Duodenal mucosa (tissue), 2 donors: ENCODE measurements around the gene GPX4.

ENCODE experiments used
- H3K27ac ChIP-seq: one replicate; pipeline ENCODE4 v1.7.0; 2013; ENCODE audit warnings: low read depth, low read length
- H3K27me3 ChIP-seq, 2 donors: one replicate each; pipeline ENCODE4 v1.7.0; 2013; ENCODE audit warnings: low read length in 2 of 2, control low read depth in 1 of 2; ENCODE audit not compliant: insufficient read depth in 2 of 2, control insufficient read depth in 1 of 2
- H3K36me3 ChIP-seq, 2 donors: one replicate each; pipeline ENCODE4 v1.7.0; 2013; ENCODE audit warnings: low read length in 2 of 2, control low read depth in 1 of 2; ENCODE audit not compliant: insufficient read depth in 2 of 2, control insufficient read depth in 1 of 2
- H3K4me1 ChIP-seq, 2 donors: one replicate each; pipeline ENCODE4 v1.7.0; 2013; ENCODE audit warnings: low read length in 2 of 2, control low read depth in 1 of 2; ENCODE audit not compliant: insufficient read depth in 2 of 2, control insufficient read depth in 1 of 2
- H3K4me3 ChIP-seq, 2 donors: one replicate each; pipeline ENCODE4 v1.7.0; 2013; ENCODE audit warnings: low read length in 2 of 2, low read depth in 1 of 2
- H3K9ac ChIP-seq, 2 donors: one replicate each; pipeline ENCODE4 v1.7.0; 2013; ENCODE audit warnings: low read length in 2 of 2, low read depth in 1 of 2
- H3K9me3 ChIP-seq, 2 donors: one replicate each; pipeline ENCODE4 v1.7.0; 2013; ENCODE audit warnings: low read length in 2 of 2, control low read depth in 1 of 2; ENCODE audit not compliant: control insufficient read depth in 1 of 2

Gene GPX4

GRCh38 chr19:1117654-1118053 is 13.9 kb downstream of the GPX4 start:
- Histone ChIP-seq H3K4me1 (peaks cover 15% of the 10 kb centered on the region in 2 donors), H3K9me3 (no peaks in the 10 kb centered on the region), H3K36me3 (peaks cover 34 to 74% of the 10 kb centered on the region in 2 donors), H3K9ac (no peak overlapping the region), H3K27me3 (no peaks in the 10 kb centered on the region), H3K27ac (no peak overlapping the region), H3K4me3 (no peak overlapping the region)

DNA sequence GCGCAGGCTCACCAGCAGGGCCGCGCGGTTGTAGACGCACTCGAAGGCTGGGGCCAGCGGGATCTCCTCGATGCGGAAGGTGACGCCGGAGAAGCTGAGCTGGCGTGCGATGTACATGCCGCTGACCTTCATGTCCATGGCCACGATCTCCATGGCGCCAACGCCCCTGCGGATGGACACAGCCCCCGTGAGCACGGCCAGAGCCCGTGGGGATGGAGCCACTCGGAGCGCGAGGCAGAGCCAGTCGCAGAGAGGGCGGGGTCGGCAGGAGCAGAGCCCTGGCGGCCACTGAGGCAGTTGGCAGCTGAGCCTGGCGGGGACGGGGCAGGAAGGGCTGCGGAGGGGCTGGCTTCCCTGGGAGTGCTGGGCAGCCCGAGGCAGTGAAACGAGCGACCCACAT is 15.2 kb downstream of the GPX4 start:
- Histone ChIP-seq H3K9me3 (no peaks in the 10 kb centered on the region), H3K36me3 (peaks cover 35 to 83% of the 10 kb centered on the region in 2 donors), H3K27me3 (no peaks in the 10 kb centered on the region), H3K4me3 (no peak overlapping the region), H3K27ac (no peak overlapping the region), H3K9ac (no peak overlapping the region), H3K4me1 (peaks cover 1 to 3% of the 10 kb centered on the region in 2 donors)

GRCh38 chr19:1119475-1120217 is 15.9 kb downstream of the GPX4 start:
- Histone ChIP-seq H3K4me1 (no peaks in the 10 kb centered on the region), H3K27ac (no peak overlapping the region), H3K9me3 (no peaks in the 10 kb centered on the region), H3K36me3 (peaks cover 29 to 83% of the 10 kb centered on the region in 2 donors), H3K4me3 (no peak overlapping the region), H3K9ac (no peak overlapping the region), H3K27me3 (no peaks in the 10 kb centered on the region)

GRCh38 chr19:1121395-1121794 is 17.6 kb downstream of the GPX4 start:
- no peaks in the 10 kb centered on the region for H3K4me1 ChIP-seq

GRCh38 chr19:1122021-1122971 is 18.5 kb downstream of the GPX4 start:
- H3K4me3 ChIP-seq, result no peak overlapping the region
- H3K9ac ChIP-seq, result no peak overlapping the region
- no peaks in the 10 kb centered on the region for H3K27me3 ChIP-seq
- H3K27ac ChIP-seq, result no peak overlapping the region
- H3K4me1 ChIP-seq, result no peaks in the 10 kb centered on the region
- H3K9me3 ChIP-seq, result no peaks in the 10 kb centered on the region
- H3K36me3 ChIP-seq, result peaks cover 28 to 89% of the 10 kb centered on the region in 2 donors

More at GRCh38 chr19:1121395-1121794, 17.6 kb downstream of the GPX4 start:
- H3K27me3 ChIP-seq, result no peaks in the 10 kb centered on the region
- no peak overlapping the region for H3K9ac ChIP-seq
- no peak overlapping the region for H3K4me3 ChIP-seq
- peaks cover 28 to 89% of the 10 kb centered on the region in 2 donors for H3K36me3 ChIP-seq
- H3K27ac ChIP-seq, result no peak overlapping the region
- no peaks in the 10 kb centered on the region for H3K9me3 ChIP-seq

DNA sequence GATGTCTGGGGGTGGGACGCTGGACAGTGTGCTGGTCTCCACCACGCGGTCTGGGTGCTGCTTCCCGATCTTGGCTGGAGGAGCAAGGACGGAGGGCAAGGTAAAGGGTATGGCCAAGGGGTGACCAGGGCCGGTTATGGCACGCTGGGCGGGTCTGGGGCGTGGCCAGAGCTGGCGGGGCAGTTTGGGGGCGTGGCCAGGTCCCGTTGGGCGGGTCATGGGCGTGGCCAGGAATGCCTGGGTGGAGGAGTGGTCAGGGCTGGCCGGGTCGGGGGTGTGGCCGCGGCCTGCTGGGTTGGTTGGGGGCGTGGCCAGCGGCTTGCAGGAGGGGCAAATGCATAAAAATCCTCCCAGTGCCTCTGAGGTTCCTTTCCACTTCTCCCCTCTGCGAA is 19.2 kb downstream of the GPX4 start:
- Histone ChIP-seq H3K27me3 (no peaks in the 10 kb centered on the region), H3K4me3 (no peak overlapping the region), H3K27ac (no peak overlapping the region), H3K4me1 (no peaks in the 10 kb centered on the region), H3K9me3 (no peaks in the 10 kb centered on the region), H3K36me3 (peaks cover 32 to 86% of the 10 kb centered on the region in 2 donors), H3K9ac (no peak overlapping the region)

GRCh38 chr19:1123381-1123780 is 19.6 kb downstream of the GPX4 start:
- Histone ChIP-seq H3K4me3 (no peak overlapping the region), H3K9me3 (no peaks in the 10 kb centered on the region), H3K27me3 (no peaks in the 10 kb centered on the region), H3K27ac (no peak overlapping the region), H3K36me3 (peaks cover 32 to 82% of the 10 kb centered on the region in 2 donors), H3K9ac (no peak overlapping the region), H3K4me1 (no peaks in the 10 kb centered on the region)

DNA sequence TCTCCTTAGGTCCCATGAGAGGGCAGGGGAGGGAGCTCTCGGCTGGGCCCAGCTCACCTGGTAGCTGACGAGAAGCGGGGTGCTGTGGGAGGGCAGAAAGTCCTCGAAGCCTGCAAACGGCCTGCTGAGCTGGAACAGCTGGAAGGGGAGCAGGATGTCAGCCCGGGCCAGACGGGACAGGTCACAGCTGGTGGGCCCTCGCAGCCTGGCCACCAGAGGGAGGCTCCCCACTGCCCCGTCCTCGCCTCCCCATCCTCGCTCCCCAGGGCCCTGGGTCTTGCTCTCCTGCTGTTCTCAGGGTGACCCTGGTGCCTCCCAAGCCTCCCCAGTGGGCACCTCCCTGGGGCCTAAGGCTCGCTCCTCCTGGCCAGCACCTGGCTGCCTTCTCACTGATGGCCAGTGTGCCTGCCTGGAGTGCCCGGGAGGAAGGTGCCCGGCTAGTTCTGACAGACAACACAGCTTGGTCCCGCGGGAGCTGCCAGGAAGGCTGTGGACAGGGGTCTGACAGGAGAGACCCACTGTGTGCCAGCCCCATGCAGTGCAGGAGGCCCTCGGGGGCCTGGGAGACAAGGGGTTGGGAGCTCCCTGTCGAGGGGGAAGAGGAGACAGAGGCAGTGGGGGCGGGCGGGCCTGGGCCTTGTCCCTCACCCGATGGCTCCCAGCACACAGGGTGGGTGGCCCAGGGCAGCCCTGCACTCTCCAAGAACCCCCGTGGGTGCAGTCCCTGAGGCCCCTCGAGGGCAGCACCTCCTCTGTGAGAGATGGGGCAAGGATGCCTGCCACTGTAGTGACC is 20.3 kb downstream of the GPX4 start:
- no peak overlapping the region for H3K9ac ChIP-seq
- H3K27me3 ChIP-seq, result no peaks in the 10 kb centered on the region
- H3K4me3 ChIP-seq, result no peak overlapping the region
- no peak overlapping the region for H3K27ac ChIP-seq
- no peaks in the 10 kb centered on the region for H3K9me3 ChIP-seq
- peaks cover 32 to 76% of the 10 kb centered on the region in 2 donors for H3K36me3 ChIP-seq
- no peaks in the 10 kb centered on the region for H3K4me1 ChIP-seq

GRCh38 chr19:1125601-1126467 is 22.0 kb downstream of the GPX4 start:
- Histone ChIP-seq H3K4me3 (no peak overlapping the region), H3K9ac (no peak overlapping the region), H3K27me3 (no peaks in the 10 kb centered on the region), H3K27ac (no peak overlapping the region), H3K9me3 (no peaks in the 10 kb centered on the region), H3K4me1 (peaks cover 10 to 12% of the 10 kb centered on the region in 2 donors), H3K36me3 (peaks cover 25 to 59% of the 10 kb centered on the region in 2 donors)
